ENCODE results near the gene NFE2L2.
A peak's percentile ranks its signal among the peaks of the same experiment; 100 is the strongest.
"Not testable (repeated sequence)": the region's sequence is repeated elsewhere in the genome, so short reads cannot be mapped to it uniquely, and the experiment has no call there.

The NFE2L2 gene

DNA sequence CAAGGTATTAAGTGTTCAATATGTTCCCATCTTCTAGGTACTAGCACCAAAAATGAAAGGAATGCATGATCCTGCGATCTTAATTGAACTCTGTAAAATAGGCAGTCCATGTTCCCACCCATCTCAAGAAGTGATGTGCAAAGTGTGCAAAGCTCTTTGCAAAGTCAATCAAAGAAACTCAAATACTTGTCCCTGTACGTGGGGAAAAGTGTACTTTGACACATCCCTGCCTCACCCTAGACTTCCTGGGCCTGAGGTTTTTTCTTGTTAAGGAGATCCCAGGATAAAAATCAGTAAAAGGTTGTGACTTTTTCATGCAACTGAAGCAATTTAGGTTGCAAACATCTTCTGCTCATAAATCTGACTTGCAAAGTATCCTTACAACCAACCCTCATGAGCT lies 26.6 kb downstream of the NFE2L2 start:
- no peak for DNase-seq (ENCODE audit: low read depth in 2 of 2)

DNA sequence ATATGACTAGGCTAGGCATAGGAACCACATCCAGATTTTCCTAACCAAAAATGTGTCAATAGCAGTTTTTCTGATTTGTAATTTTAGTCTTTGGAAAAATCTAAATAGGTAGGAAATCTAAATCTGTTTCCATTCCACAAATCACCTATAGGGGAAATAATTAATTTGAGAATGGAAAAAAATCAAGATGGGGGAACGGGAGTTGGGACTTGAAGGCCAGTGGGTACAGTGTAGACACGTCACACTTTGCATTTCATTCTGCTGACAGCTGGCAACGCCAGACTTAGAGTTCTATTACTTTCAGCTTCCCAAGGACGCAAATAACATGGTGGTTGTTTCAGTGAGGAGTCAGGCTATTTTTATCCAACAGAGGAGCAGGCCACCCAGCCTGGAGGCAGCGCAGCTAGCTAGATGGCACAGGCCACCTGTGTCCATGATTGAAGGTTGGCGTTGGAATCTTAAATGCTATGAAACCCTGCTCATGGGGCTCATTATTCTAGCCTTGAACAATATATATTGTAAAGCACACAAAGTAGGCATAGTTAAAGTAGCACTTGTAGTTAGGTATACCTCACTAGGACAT lies 28.6 kb downstream of the NFE2L2 start:
- no peak for DNase-seq (ENCODE audit: low read depth in 2 of 2)

DNA sequence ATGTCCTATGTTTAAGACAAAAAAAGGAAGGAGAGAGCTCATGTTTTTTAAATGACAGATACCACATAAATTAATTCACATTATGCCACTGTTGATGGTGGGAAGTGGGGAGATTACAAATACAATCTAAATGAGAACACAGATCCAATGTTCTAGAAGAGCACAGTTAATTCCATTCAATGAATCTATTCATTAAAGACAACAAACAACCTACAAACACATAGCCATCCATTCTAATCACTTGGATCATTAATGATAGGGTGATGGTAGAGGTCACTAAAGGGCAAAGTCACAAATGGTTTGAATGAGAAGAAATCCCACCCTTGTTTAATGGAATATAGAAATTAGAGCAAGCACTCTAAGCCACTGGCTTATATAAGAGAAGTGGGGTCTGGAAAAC lies 30.3 kb downstream of the NFE2L2 start:
- no peak for DNase-seq (ENCODE audit: low read depth in 2 of 2)

DNA sequence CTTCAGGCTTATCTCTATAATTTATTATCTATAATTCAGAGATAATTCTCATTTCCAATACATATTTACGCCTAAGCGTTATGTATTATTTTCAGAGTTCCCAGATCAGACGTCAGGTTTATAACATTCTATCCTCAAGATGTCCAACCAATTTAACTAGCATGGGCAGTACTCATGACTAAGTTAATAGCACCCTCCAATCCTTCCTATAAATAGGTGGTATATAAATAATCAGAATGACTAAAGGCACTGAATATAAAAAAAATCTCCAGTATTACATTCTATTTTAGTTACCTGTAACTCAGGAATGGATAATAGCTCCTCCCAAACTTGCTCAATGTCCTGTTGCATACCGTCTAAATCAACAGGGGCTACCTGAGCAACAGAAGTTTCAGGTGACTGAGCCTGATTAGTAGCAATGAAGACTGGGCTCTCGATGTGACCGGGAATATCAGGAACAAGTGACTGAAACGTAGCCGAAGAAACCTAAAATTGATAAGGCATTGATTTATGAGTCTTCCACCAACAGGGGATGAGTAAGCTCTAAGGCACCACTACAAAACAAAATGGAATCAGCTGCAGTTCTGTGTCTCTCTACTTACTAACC lies 32.3 kb downstream of the NFE2L2 start:
- no peak for DNase-seq (ENCODE audit: low read depth in 2 of 2)

DNA sequence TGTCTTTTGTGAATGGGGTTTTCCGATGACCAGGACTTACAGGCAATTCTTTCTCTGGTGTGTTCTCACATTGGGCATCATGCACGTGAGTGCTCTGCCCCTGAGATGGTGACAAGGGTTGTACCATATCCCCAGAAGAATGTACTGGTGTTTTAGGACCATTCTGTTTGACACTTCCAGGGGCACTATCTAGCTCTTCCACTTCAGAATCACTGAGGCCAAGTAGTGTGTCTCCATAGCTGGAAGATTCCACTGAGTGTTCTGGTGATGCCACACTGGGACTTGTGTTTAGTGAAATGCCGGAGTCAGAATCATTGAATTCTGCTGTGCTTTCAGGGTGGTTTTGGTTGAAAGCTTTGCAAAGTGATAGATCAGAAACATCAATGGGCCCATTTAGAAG lies 33.3 kb downstream of the NFE2L2 start:
- no peak for DNase-seq (ENCODE audit: low read depth in 2 of 2)

DNA sequence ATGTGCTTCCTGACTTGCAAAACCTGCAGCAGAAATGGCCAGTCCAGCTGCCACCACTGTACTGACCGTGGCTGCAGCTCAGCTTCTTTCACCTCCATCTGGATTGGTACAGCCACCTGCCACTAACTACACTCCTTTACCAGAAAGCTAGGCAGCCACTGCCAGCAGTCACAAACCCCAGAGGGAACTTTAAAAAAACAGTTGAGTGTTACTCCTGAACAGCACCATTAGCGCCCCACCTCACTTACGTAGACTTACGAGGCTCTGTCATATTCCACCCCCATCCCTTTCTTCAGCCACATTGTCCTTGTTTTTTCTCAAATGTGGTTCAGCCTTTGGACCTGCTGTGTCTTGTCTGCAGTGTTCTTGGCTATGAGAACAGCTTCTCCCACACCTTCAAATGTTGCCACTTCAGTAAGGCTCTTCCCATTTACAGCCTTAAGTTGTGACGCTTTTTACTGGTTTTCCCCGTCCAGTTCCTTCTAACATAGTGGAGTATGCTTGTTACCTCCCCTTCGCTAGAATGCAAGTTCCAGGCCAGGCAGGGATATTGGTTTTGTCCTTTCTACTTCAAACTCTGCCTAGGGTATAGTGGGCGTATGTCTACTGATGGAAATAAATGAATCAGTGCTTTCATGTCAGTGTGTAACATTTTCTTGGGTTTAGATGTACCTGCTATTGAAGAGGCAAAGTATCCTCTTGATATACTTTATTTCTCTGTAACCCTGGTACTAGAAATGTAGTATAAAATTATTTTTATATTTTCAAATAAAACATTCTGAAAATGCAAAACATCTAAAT lies 34.9 kb downstream of the NFE2L2 start:
- DNase-seq (ENCODE audit: low read depth in 2 of 2): no peak

DNA sequence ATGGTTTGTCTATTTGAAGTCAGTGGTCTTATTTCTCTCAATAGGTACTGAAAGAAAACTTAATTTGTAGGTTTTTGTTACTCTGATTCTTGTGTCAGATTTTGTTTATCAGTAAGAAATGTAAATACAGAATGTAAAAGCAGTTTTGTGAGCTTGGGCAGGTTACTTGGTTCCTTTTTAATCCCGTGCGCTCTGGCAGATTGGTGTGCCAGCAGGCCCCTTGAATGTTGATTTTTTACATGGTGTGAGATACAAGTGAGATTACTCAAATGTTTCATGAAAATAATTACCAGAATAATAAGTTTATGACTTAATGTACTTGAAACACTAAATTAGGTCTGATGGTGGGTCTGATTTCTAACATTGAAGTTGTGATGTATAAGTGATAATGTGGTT lies 38.6 kb downstream of the NFE2L2 start:
- DNase-seq (ENCODE audit: low read depth in 2 of 2): no peak

DNA sequence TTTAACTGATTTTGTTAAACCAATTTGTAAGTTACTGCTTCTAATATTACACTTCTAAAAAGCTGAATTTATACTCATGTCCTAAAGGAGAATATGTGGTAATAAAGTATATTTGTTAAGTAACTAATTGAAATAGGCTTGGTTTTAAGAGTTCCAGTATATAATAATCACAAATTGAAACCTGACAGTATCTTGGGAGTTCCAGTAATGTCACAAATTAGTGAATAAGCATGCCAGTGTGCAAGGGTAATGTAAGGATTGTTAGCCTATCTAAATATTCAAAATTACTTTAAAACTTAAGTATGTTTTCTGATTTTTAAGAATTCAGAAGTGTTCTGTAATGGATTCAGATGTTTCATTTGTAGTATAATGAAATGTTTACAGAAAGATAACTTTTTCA lies 41.1 kb downstream of the NFE2L2 start:
- not testable (repeated sequence) for DNase-seq (ENCODE audit: low read depth in 2 of 2)

DNA sequence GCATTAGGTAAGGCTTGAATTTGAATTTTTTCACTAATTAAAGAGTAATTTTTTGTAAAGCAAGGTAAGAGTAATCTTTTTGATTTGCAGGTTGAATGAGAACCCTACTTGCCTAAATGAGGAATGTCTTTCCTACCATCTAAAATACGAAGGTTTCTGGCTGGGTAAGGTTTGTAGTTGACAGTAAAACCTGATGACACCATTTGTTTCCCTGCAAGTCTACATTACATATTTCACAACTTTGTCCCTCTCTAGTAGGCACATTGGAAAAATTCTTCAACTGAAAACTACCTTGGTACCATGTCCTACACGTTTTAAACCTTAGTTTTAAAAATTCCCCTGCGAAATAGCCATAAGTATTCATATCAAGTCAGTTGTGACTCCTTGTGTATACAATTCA lies 42.6 kb downstream of the NFE2L2 start:
- no peak for DNase-seq (ENCODE audit: low read depth in 2 of 2)

DNA sequence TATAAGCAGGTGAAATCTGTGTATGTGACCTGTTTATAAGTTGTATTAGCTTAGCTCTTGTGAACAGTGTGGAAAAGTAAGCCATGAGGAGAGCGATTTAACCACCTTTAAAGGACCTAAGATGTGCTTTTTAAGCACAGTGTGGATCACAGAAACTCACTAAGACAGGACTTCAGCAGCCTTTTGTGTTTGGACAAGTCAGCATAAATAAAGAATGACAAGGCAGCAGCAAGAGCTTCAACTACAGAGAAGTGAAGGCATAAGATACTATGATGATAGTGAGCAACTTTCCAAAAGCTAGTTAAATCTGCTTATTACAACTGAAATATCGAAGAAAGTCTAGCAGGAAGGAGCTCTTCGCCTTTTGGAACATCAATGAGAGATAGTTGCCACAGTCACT lies 43.0 kb downstream of the NFE2L2 start:
- DNase-seq (ENCODE audit: low read depth in 2 of 2): no peak

DNA sequence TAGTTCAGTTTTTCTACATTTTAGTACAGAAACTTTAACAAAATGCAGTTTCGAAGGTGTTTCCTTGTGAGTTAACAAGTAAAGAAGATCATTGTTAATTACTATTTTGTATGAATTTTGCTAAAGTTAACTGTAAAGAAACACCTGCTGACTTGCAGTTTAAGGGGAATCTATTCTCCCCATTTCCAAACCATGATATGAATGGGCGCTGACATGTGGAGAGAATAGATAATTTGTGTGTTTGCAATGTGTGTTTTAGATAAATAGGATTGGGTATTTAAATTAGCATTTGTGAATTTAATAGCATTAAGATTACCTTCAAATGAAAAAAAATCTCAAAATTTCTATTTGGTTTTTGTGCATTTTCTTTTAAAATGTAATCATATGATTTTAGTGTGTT lies 44.7 kb downstream of the NFE2L2 start:
- not testable (repeated sequence) for DNase-seq (ENCODE audit: low read depth in 2 of 2)

GRCh38 chr2:177217247-177217843 lies 47.2 kb downstream of the NFE2L2 start:
- no peak for DNase-seq (ENCODE audit: low read depth in 2 of 2)

GRCh38 chr2:177212891-177213856 lies 51.4 kb downstream of the NFE2L2 start:
- DNase-seq (ENCODE audit: low read depth in 2 of 2): peak; percentile 79 to 81

- DNase-seq (ENCODE audit: low read depth in 2 of 2): peak; percentile 98
Observed at GRCh38 chr2:177212106-177212890, 52.2 kb downstream of the NFE2L2 start, which contains the start of gene HNRNPA3. TSS of gene HNRNPA3 (plus strand) at chr2:177212794. CDS start at chr2:177212800, 6 bp downstream.

GRCh38 chr2:177211576-177212105 lies 52.9 kb downstream of the NFE2L2 start:
- DNase-seq (ENCODE audit: low read depth in 2 of 2): no peak

DNA sequence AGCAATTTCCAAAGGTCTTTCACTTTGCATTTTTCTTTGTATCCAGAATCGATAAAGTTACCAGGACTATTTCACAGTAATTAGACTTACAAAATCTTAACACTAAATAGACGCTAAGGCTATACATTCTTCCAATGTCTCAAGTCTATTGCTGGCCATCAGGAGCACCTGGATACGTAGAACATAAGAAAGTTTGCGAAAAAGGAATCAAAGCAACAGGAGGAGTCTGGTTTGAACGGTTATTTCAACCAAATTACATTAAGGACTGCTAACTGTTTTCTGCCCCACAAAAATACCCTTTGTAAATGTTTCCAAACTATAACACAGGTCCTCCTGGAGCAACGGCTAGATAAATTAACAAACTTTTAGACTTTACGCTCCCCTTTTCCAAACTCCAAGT lies 53.4 kb downstream of the NFE2L2 start:
- DNase-seq (ENCODE audit: low read depth in 2 of 2): no peak

DNA sequence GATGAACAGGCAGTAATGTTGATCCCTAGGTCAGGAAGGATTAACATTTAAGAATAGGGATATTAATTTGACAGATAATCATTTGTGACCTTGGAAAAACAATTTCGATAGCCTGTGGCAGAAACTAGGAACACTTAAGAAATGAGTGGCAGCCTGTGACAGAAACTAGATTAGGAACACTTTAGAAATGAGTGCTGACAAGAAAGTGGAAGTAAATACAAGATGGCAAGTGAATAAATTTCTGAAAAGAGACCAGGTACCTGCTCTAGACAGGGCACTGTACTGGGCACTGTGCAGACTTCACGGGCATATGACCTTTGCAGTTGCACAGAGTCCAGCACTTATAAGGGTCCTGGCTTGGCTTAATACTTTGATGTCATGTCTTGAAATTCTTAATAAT lies 57.4 kb downstream of the NFE2L2 start:
- DNase-seq (ENCODE audit: low read depth in 2 of 2): no peak

DNA sequence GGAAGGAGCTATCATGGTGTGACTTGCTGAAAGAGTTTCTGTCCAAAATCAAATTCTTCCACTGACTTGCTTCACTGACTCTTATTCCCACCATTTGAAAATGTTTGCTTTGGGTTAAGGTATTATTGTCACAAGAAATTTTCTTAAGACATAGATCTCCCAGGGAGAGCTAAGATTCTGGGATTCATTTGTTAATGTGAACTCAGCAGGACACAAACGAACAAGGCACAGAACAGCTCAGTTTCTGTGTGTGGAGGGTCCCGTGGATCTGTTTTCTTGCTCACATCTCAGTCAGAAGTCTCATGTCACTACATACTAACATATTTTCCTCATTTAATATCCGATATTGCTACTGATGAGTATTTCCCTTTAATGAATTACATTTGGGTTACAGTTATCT lies 60.1 kb downstream of the NFE2L2 start:
- no peak for DNase-seq (ENCODE audit: low read depth in 2 of 2)

DNA sequence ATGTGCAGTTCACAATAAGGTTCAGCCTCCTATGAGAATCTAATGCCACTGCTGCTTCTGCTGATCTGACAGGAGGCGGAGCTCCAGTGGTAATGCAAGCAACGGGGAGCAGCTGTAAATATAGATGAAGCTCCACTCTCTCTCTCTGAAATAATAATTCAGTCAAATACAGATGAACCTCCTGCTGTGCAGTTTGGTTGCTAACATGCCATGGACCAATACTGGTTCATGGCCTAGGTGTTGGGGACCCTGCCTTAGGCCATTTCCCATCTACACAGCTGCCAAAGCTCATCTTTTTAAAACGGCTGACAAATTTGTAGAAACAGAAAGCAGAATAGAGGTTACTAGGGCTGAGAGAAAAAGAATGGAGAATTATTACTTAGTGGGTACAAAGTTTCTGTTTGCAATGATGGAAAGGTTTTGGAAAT lies 62.6 kb downstream of the NFE2L2 start:
- DNase-seq (ENCODE audit: low read depth in 2 of 2): no peak

- not testable (repeated sequence) for DNase-seq (ENCODE audit: low read depth in 2 of 2)
Observed at GRCh38 chr2:177200419-177200818, 64.1 kb downstream of the NFE2L2 start.

All from fibroblast of skin of left quadriceps (primary cell).